GM13976 (cell line): ENCODE data around the gene WDR33.
A peak's percentile ranks its signal among the peaks of the same experiment; 100 is the strongest.

Source experiments
- DNase-seq: peaks from one replicate; pipeline ENCODE4 v3.0.0; 2012; ENCODE audit warnings: low spot score
- CTCF ChIP-seq: IDR thresholded peaks from 2 replicates; pipeline ENCODE4 v1.5.1; 2012; ENCODE audit warnings: borderline replicate concordance, mild to moderate bottlenecking; ENCODE audit not compliant: insufficient read depth; ENCODE audit errors: extremely low read depth, missing control alignments, control extremely low read depth
- in situ Hi-C: fragments of 300-500 bp; cut with MboI; formaldehyde crosslinking; loops from one replicate; pipeline ENCODE4 v1.12.0; 2022; ENCODE audit warnings: low sequenced_read_pairs, mixed read lengths, inconsistent platforms; ENCODE audit not compliant: unreplicated experiment

The WDR33 gene

DNA sequence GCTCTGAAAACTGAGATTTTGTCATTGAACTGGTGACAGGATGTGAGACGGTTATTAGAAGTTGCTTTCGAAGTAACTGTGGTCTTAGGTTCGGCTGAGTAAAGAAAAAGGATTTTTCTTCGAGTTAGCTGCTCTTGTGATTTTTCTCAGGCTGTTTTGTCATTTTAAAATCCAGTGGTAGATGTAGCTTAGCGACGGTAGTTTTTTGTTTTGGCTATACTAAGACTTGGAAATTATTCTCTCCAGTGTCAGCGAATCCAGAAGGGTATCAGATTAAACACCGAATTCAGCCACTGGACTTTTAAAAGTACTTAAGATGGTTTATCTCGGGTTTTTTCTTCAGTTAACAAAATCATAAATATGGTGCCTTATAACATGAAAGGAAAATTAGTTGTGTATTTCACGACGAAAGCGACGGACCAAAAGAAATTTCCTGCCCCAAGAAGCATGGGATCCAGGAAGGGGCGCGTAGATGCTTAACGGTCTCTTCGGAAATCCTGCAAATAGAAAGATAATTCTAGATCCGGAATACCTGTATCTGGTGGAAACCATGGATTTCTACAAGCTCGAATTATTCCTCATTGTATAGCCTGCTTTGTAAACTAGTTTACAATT, 108.5 kb downstream of the WDR33 start:
- TF ChIP-seq CTCF: no peak
- in situ Hi-C loops: no loop called here
- no peak for DNase-seq

DNA sequence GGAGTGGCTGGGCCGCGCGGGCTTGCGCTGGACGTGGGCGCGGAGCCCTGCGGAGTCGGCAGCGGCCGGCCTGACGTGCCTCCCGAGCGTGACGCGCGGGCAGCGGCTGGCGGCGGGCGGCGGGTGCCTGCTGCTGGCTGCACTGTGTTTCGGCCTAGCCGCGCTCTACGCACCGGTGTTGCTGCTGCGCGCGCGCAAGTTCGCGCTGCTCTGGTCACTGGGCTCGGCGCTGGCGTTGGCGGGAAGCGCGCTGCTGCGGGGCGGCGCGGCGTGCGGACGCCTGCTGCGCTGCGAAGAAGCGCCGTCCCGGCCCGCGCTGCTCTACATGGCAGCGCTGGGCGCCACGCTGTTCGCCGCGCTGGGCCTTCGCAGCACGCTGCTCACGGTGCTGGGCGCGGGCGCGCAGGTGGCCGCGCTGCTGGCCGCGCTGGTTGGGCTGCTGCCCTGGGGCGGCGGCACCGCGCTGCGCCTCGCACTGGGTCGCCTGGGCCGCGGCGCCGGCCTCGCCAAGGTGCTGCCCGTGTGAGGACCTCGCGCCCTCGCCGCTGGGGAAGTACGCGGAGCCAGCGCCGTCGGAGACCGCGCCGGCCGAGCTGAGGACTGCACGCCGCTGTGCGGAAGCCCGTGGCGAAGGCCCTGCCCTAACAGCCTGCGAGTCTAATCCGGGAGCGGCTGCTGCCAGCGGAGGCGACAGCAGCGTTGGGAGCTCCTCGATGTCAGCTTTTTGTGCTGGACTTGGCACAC, 109.1 kb downstream of the WDR33 start:
- DNase-seq: peak; percentile 81
- in situ Hi-C loops: no loop called here
- no peak for TF ChIP-seq CTCF

DNA sequence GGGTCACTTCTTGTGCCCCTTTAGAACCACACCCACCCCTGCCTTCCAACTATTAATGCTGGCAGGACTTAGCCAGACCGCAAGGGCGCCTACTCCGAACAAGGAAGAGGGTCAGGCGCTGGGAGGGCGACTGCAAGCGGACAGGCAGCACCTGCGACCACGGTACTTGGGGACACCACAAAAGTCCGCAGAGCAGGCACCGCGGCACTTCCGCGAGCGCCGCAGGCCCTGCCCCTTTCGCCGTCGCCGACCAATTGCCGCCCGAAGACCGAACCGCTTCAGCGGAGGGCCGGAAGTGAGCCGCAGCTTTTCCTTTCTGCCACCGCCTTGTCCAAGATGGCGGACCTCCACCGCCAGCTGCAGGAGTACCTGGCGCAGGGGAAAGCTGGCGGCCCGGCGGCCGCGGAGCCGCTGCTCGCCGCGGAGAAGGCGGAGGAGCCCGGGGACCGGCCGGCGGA, 109.7 kb downstream of the WDR33 start, which contains the start of gene SFT2D3:
TSS of gene SFT2D3 (plus strand) at position 305 of the 458 bp plus-strand sequence. CDS start at position 337, 32 bp downstream.
- no peak for TF ChIP-seq CTCF
- in situ Hi-C loops: no loop called here
- DNase-seq: peak; percentile 96

GRCh38 chr2:127700527-127701192, 110.3 kb downstream of the WDR33 start:
- in situ Hi-C loops: no loop called here
- peak; percentile 84 for DNase-seq
- TF ChIP-seq CTCF: no peak

DNA sequence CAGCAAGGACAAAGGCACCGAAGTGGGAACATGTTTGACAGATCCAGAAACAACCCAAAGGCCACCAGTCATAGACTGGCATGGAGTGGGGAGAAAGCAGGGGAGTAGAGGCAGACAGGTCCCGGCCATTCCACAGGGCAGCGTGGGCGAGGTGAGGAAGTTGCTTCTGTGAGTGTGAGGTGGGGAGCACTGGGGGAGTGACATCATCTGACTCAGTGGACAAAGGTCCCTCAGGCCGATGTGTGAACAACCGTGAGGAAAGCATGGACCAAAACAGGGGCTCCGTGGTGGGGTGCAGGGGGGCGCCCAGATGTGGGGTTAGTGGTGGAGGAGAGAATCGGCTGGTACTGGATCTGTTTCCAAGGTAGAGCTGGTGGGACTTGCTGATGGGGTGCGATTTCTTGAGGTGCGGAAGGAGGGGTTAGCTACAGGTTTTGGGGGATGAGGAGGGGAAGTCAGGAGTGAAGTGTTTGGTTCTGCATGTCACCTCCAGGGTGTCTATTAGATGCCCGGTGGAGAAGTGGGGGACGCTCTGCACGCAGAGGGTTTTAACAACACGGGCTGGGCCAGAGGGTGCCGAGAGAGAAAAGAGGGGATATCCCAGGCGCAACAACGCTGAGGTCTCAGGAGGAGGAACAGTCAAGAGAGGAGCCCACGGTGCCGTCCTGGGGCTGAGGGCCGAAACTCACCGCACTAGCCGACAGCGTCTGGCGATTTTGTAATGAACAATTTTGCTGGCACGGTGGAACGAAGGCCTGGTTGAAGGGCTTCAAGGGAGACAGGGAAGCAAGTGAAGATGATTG, 112.2 kb downstream of the WDR33 start:
- DNase-seq: no peak
- TF ChIP-seq CTCF: no peak
- in situ Hi-C loops: no loop called here
